Liver (tissue), 9 donors: ENCODE measurements around the gene YAE1. TPM values are rescaled to one million over a fixed set of nuclear protein-coding genes. Genes with fewer than 3 reads are reported as not detected.
A peak's percentile ranks its signal among the peaks of the same experiment; 100 is the strongest.

ENCODE experiments used
- DNase-seq: peaks from one replicate; pipeline ENCODE4 v3.0.0-alpha.2; 2017; ENCODE audit warnings: low spot score
- H3K27ac ChIP-seq, 2 donors: one replicate each; pipeline ENCODE4 v1.7.0; 2013; ENCODE audit warnings: inconsistent platforms in 2 of 2, low read length in 2 of 2, control low read depth in 1 of 2, low read depth in 1 of 2, mild to moderate bottlenecking in 1 of 2
- H3K27me3 ChIP-seq, 4 donors: one replicate each; pipeline versions ENCODE4 v1.6.1 to v1.7.0; 2013; ENCODE audit warnings: low read length in 3 of 4, inconsistent platforms in 1 of 4, mild to moderate bottlenecking in 1 of 4, moderate library complexity in 1 of 4; ENCODE audit not compliant: control insufficient read depth in 4 of 4, insufficient read depth in 4 of 4
- H3K36me3 ChIP-seq, 4 donors: one replicate each; pipeline versions ENCODE4 v1.6.1 to v1.7.0; 2013; ENCODE audit warnings: low read length in 3 of 4, mild to moderate bottlenecking in 3 of 4, low read depth in 1 of 4, moderate library complexity in 1 of 4; ENCODE audit not compliant: control insufficient read depth in 4 of 4, insufficient read depth in 3 of 4
- H3K4me1 ChIP-seq, 4 donors: one replicate each; pipeline versions ENCODE4 v1.6.1 to v1.7.0; 2013; ENCODE audit warnings: low read length in 3 of 4, mild to moderate bottlenecking in 3 of 4, moderate library complexity in 1 of 4; ENCODE audit not compliant: control insufficient read depth in 4 of 4, insufficient read depth in 4 of 4
- H3K4me3 ChIP-seq, 3 donors: one replicate each; pipeline versions ENCODE4 v1.6.1 to v1.7.0; 2013; ENCODE audit warnings: low read length in 3 of 3, control low read depth in 1 of 3, low read depth in 1 of 3, mild to moderate bottlenecking in 1 of 3
- H3K9ac ChIP-seq, 2 donors: one replicate each; pipeline ENCODE4 v1.7.0; 2013; ENCODE audit warnings: low read length in 2 of 2, mild to moderate bottlenecking in 2 of 2, moderate library complexity in 2 of 2, control low read depth in 1 of 2, low read depth in 1 of 2
- H3K9me3 ChIP-seq, 4 donors: one replicate each; pipeline versions ENCODE4 v1.6.1 to v1.7.0; 2013; ENCODE audit warnings: low read length in 3 of 4; ENCODE audit not compliant: control insufficient read depth in 4 of 4
- ATF3 ChIP-seq: IDR thresholded peaks from 2 replicates; pipeline ENCODE4 v1.6.1; 2016; ENCODE audit warnings: antibody characterized with exemption
- CTCF ChIP-seq: fragments of 150-350 bp; IDR thresholded peaks from 2 replicates; pipeline ENCODE4 v1.5.1; 2017; ENCODE audit warnings: improper control_type of control experiment, low read depth, low read length; ENCODE audit not compliant: missing input control
- EGR1 ChIP-seq, 2 donors: IDR thresholded peaks; 2 replicates each; pipeline ENCODE4 v1.6.1; 2016 to 2018; ENCODE audit warnings: antibody characterized with exemption in 2 of 2, low read depth in 2 of 2
- FOXA1 ChIP-seq: IDR thresholded peaks from 2 replicates; pipeline ENCODE4 v1.6.1; 2016; ENCODE audit warnings: antibody characterized with exemption
- FOXA2 ChIP-seq: IDR thresholded peaks from 2 replicates; pipeline ENCODE4 v1.6.1; 2016; ENCODE audit warnings: antibody characterized with exemption
- GABPA ChIP-seq, 2 donors: IDR thresholded peaks in 1 of 2; conservative IDR thresholded peaks in 1 of 2; 2 replicates each; pipeline ENCODE4 v1.6.1; 2016; ENCODE audit warnings: antibody characterized with exemption in 2 of 2, mild to moderate bottlenecking in 1 of 2, moderate library complexity in 1 of 2
- HNF4G ChIP-seq: IDR thresholded peaks from 2 replicates; pipeline ENCODE4 v1.6.1; 2016; ENCODE audit warnings: antibody characterized with exemption
- JUND ChIP-seq, 2 donors: IDR thresholded peaks; 2 replicates each; pipeline ENCODE4 v1.6.1; 2016; ENCODE audit warnings: antibody characterized with exemption in 2 of 2
- MAX ChIP-seq: IDR thresholded peaks from 2 replicates; pipeline ENCODE4 v1.6.1; 2016; ENCODE audit warnings: antibody characterized with exemption
- NR2F2 ChIP-seq: IDR thresholded peaks from 2 replicates; pipeline ENCODE4 v1.6.1; 2016; ENCODE audit warnings: antibody characterized with exemption
- RAD21 ChIP-seq, 2 donors: IDR thresholded peaks; 2 replicates each; pipeline ENCODE4 v1.6.1; 2016; ENCODE audit warnings: antibody characterized with exemption in 2 of 2, mild to moderate bottlenecking in 2 of 2
- REST ChIP-seq: IDR thresholded peaks from 2 replicates; pipeline ENCODE4 v1.6.1; 2016; ENCODE audit warnings: antibody characterized with exemption, mild to moderate bottlenecking
- RXRA ChIP-seq, 2 donors: IDR thresholded peaks; 2 replicates each; pipeline ENCODE4 v1.6.1; 2017 to 2018; ENCODE audit warnings: antibody characterized with exemption in 2 of 2, mild to moderate bottlenecking in 1 of 2
- SP1 ChIP-seq: IDR thresholded peaks from 2 replicates; pipeline ENCODE4 v1.6.1; 2018; ENCODE audit warnings: antibody characterized with exemption, mild to moderate bottlenecking
- YY1 ChIP-seq: IDR thresholded peaks from 2 replicates; pipeline ENCODE4 v1.6.1; 2016; ENCODE audit warnings: antibody characterized with exemption, mild to moderate bottlenecking
- ZBTB33 ChIP-seq: IDR thresholded peaks from 2 replicates; pipeline ENCODE4 v1.6.1; 2016; ENCODE audit warnings: antibody characterized with exemption
- WGBS: extraction: QIAGEN DNeasy Blood & Tissue Kit; methylation state at CpG from one replicate; pipeline ENCODE4 v1.1.7; 2013; 5-methylcytosine and 5-hydroxymethylcytosine counted together
- polyA plus RNA-seq, 2 donors: library from polyadenylated mRNA; stranded (reverse) in 1 of 2; unstranded in 1 of 2; fragments of 200-250 nt in 1 of 2; fragments of >200 nt in 1 of 2; fragmentation: Nextera tagmentation in 1 of 2; extraction: Ambion mirVana in 1 of 2; gene quantifications; one replicate each; pipeline versions ENCODE4 v1.2.1 to v1.2.3, GENCODE V29; 2013 to 2015
- total RNA-seq, 2 donors: library from RNA; depleted of rRNA; stranded (reverse); fragments of >200 nt; gene quantifications; one replicate each; pipeline ENCODE4 v1.2.3, GENCODE V29; 2014
- donor health status: healthy.
- donor health status: healthy.
- donor health status: healthy.
- donor health status: healthy.
- donor health status: healthy.

YAE1 gene
- total and polyA plus RNA-seq, 4 donors = 6.7 to 12.0 (median 9.9) TPM

GRCh38 chr7:39609113-39609934 is 43.1 kb downstream of the YAE1 start:
- DNase-seq = no peak
- Histone ChIP-seq H3K27me3 (no peaks in the 10 kb centered on the region), H3K9me3 (no peaks in the 10 kb centered on the region), H3K9ac (no peak overlapping the region), H3K27ac (peak overlapping the region; percentile 14 to 53), H3K4me1 (no peaks in the 10 kb centered on the region), H3K4me3 (peak overlapping the region in 2 of 3 donors; percentile 5 to 26), H3K36me3 (no peaks in the 10 kb centered on the region)
- TF ChIP-seq NR2F2 = no peak
- no peak for TF ChIP-seq GABPA (IDR thresholded peaks at IDR 0.05 in 1 of 2, conservative IDR thresholded peaks at IDR 0.05 in 1 of 2)
- TF ChIP-seq RXRA (IDR thresholded peaks at IDR 0.05) = no peak
- TF ChIP-seq JUND (IDR thresholded peaks at IDR 0.05) = no peak
- no peak for TF ChIP-seq EGR1 (IDR thresholded peaks at IDR 0.05; ENCODE audit: low read depth in 2 of 2)
- no peak for TF ChIP-seq YY1
- no peak for TF ChIP-seq MAX
- WGBS = 16% methylated on average over 36 of the region's 36 CpGs

- peak overlapping the region in 2 of 3 donors; percentile 5 to 26 for H3K4me3 ChIP-seq
- no peak for TF ChIP-seq ATF3
- TF ChIP-seq FOXA2 = no peak
- no peak for TF ChIP-seq EGR1 (IDR thresholded peaks at IDR 0.05; ENCODE audit: low read depth in 2 of 2)
- TF ChIP-seq NR2F2 = no peak
- TF ChIP-seq RAD21 (IDR thresholded peaks at IDR 0.05) = no peak
- no peak for TF ChIP-seq HNF4G
- TF ChIP-seq ZBTB33 = no peak
- no peak for TF ChIP-seq CTCF
- no peak for TF ChIP-seq SP1
- no peak for TF ChIP-seq RXRA (IDR thresholded peaks at IDR 0.05)
- no peak for TF ChIP-seq FOXA1
- no peak for TF ChIP-seq REST
- H3K9ac ChIP-seq = no peak overlapping the region
- H3K36me3 ChIP-seq = no peaks in the 10 kb centered on the region
- no peaks in the 10 kb centered on the region for H3K9me3 ChIP-seq
- no peaks in the 10 kb centered on the region for H3K27me3 ChIP-seq
- H3K4me1 ChIP-seq = no peaks in the 10 kb centered on the region
- H3K27ac ChIP-seq = peak overlapping the region; percentile 14 to 53
- no peak for DNase-seq
- 84% methylated on average over 5 of the region's 5 CpGs for WGBS
Observed at GRCh38 chr7:39609935-39610263, 43.7 kb downstream of the YAE1 start.
